Measurements from ENCODE around the gene AFAP1. TPM values are rescaled to one million over a fixed set of nuclear protein-coding genes. Genes with fewer than 3 reads are reported as not detected.

The AFAP1 gene
- total RNA-seq, 4 donors from 2014 or later, result 8.2 to 22.3 (median 15.2) TPM

DNA sequence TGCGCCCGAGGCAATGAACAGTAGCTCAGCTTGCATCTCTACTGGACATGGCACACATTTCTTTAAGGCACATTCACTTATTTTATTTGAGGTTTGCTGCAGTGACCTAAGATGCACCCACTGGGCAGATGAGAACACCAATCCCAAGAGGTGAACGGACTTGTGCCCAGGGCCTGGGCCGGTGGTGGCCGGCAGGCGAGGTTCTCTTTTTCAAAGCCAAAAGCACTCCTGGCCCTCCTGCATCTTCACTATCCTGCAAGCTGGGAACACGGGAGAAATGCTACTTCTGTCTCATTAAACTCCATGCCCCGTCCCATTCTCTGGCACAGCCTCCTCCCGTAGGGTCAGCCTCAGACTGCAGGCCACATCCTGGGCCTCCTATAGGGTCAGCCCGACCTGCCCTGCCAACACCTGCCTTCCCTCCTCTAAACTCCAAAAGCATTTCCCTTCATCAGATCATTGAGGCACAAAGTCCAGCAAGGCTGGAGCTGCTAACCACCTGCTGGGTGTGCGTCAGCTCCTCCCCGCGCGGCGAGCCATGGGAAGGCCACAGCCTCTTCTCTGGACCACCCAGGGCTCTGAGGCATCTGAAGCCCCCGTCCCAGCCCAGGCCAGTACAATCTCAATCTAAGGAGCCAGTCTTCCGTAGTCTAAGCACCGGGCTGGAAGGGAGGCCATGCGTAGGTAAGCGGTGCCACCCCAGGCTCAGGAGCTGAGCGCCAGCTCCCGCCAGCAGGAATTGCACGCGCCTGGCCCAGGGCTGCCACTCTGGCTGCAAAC is 166.1 kb downstream of the AFAP1 start:
- H3K4me3 ChIP-seq (ENCODE audit: low read depth, poor library complexity, severe bottlenecking), result no peak overlapping the region
- intact Hi-C loops (cut with DNase I; ENCODE audit: low total_unique reads), result no loop called here
- 89 to 95% methylated on average over 24 of the region's 24 CpGs for WGBS, 2 donors
- no peak for TF ChIP-seq POLR2A (IDR thresholded peaks at IDR 0.05)
- TF ChIP-seq, protein P1, sequence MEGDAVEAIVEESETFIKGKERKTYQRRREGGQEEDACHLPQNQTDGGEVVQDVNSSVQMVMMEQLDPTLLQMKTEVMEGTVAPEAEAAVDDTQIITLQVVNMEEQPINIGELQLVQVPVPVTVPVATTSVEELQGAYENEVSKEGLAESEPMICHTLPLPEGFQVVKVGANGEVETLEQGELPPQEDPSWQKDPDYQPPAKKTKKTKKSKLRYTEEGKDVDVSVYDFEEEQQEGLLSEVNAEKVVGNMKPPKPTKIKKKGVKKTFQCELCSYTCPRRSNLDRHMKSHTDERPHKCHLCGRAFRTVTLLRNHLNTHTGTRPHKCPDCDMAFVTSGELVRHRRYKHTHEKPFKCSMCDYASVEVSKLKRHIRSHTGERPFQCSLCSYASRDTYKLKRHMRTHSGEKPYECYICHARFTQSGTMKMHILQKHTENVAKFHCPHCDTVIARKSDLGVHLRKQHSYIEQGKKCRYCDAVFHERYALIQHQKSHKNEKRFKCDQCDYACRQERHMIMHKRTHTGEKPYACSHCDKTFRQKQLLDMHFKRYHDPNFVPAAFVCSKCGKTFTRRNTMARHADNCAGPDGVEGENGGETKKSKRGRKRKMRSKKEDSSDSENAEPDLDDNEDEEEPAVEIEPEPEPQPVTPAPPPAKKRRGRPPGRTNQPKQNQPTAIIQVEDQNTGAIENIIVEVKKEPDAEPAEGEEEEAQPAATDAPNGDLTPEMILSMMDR (IDR thresholded peaks at IDR 0.05), result no peak
- DNase-seq (ENCODE audit: low spot score in 2 of 2), result no peak

DNA sequence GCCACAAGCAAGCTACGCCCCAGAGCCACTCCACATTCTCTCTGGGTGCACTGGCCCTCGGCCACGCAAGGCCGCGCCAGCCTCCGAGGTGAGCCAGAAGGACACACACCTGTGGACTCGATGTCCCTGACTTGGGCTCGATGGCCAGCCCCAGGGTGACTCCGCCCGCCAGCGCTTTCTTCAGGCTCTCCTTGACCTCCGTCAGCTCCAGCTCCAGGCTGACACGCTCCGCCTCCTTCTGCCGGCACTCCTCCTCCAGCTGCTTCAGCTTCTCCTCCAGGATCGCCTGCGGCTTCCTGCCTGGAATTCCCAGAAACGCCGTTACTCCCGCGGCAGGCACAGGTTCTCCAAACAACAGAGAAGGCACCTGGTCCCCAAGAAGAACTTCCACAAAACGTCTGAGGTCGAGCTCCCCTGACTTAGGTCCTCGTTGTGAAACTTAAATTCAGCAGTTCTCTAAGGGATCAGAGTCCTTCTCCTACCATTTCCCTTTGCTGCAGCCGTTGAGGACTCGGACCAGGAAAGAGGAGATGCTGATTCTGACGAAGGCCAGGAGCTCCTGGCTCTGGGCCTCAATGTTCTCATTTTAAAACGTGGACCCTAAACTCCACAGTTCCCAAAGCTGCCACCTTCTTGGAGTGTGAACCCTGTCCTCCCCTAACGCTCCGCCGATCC is 166.8 kb downstream of the AFAP1 start:
- no peak overlapping the region for H3K4me3 ChIP-seq (ENCODE audit: low read depth, poor library complexity, severe bottlenecking)
- intact Hi-C loops (cut with DNase I; ENCODE audit: low total_unique reads), result no loop called here
- TF ChIP-seq, protein P1 (IDR thresholded peaks at IDR 0.05), result no peak
- no peak for TF ChIP-seq POLR2A (IDR thresholded peaks at IDR 0.05)
- WGBS, 2 donors, result 78 to 79% methylated on average over 31 of the region's 31 CpGs
- DNase-seq (ENCODE audit: low spot score in 2 of 2), result no peak

DNA sequence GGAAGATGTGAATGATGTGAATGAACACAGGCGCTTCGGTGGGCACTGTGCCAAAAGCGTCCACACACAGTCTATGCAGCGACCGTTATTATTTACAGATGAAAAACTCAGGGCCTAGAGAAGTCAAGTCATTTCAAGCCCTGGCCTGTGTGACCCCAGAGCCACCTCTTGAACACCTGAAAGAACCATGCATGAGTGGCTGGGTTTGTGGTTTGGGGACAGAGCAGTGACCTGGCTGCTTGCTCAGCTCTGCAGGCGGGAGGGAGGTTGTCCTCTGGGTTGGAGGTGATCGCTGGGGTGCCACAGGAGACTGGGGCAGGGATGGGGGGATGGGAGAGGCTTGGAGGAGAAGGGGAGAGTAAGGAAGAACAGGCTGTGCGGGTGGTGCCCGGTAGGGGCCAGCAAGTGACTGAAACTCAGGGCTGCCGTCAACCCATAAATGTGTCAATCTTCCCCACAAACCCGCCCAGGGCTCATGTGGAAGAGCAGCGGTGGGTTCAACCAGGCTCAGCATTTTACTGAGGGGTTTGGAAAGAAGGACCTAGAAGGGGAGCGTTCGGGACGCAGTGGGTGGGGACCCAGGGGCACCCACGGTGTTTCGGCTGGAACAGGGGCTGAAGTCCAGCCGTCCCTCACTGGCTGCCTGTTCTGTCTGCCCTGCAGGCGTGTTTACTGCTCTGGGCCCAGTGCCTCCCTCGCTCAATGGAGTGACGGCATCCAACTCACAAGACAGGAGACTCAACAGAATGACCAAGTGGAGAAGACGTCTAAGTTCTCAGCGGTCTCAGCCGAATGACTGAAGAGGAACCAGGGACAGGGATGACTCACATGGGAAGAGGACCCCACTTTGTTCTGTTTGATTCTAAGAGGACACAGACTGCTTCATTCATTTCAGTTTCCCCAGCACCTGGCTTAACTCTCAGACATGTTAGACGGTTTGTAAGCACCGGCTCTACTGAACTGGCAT is 167.8 kb downstream of the AFAP1 start:
- WGBS, 2 donors, result 79 to 80% methylated on average over 26 of the region's 26 CpGs
- no peak for DNase-seq (ENCODE audit: low spot score in 2 of 2)

DNA sequence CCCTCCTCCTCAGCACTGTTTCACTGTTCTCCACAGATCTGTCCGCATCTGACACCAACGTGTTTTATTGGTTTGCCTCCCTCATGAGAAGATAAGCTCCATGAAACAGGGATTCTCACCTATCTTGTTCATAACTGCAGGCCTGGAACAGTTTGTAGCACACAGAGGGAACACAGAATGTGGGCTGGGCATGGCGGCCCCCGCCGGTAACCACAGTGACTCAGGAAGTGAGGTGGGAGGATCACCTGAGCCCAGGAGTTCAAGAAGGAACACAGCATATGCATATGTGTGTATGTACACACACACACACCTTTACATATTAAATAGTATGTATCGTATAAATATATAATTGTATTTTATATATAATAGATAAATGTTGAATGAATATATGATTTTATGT is 168.6 kb downstream of the AFAP1 start:
- intact Hi-C loops (cut with DNase I; ENCODE audit: low total_unique reads), result no loop called here
- no peak for TF ChIP-seq POLR2A (IDR thresholded peaks at IDR 0.05)
- TF ChIP-seq, protein P1 (IDR thresholded peaks at IDR 0.05), result no peak
- 80 to 81% methylated on average over 6 of the region's 6 CpGs for WGBS, 2 donors
- H3K4me3 ChIP-seq (ENCODE audit: low read depth, poor library complexity, severe bottlenecking), result no peak overlapping the region
- DNase-seq (ENCODE audit: low spot score in 2 of 2), result no peak

More for the DNA sequence above, 167.8 kb downstream of the AFAP1 start:
- no peak for TF ChIP-seq POLR2A (IDR thresholded peaks at IDR 0.05)
- TF ChIP-seq, protein P1 (IDR thresholded peaks at IDR 0.05), result no peak
- intact Hi-C loops (cut with DNase I; ENCODE audit: low total_unique reads), result no loop called here
- no peak overlapping the region for H3K4me3 ChIP-seq (ENCODE audit: low read depth, poor library complexity, severe bottlenecking)

DNA sequence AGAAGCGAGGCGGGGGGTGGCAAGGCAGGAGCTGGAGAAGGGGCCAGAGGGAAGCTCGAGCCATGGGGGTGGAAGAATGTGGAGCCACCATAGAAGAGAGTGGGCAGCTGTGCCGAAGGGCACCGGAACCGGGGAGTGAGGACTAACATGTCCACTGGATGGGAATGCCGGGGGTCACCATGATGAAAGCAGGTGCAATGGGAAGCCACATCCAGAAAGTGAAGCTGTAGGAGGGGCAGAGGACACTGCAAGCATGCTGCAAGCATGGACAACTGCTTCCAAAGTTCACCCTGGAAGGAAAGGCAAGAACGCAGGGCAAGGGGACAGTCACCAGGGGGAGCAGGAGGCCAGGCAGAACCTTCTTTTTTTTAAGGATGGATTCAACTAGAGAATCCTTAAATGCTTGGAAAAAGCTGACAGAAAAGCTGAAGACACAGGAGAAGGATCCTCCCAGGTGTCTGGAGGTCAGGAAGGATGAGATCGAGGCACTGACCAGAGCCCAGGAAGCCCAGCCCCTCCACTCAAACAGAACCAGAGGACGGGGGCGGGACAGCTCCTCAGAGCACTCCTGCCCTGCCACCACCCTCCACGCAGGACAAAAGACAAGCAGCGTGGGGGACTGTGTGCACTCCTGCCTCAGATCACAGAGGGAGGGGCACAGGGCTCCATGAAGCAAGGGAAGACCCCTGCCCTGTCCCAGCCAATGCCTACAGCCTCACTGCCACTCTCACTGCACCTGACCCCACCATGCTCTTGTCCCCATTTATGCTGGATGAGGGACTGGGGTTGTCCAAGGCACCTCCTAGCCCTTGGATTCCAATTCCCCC is 169.2 kb downstream of the AFAP1 start:
- no peak for DNase-seq (ENCODE audit: low spot score in 2 of 2)
- no peak overlapping the region for H3K4me3 ChIP-seq (ENCODE audit: low read depth, poor library complexity, severe bottlenecking)
- TF ChIP-seq POLR2A (IDR thresholded peaks at IDR 0.05), result no peak
- TF ChIP-seq, protein P1 (IDR thresholded peaks at IDR 0.05), result no peak
- WGBS, 2 donors, result 84 to 88% methylated on average over 13 of the region's 13 CpGs
- intact Hi-C loops (cut with DNase I; ENCODE audit: low total_unique reads), result no loop called here

Measured in lower leg skin (tissue), 4 donors.